ENCODE results near the gene TBC1D2.
A peak's percentile ranks its signal among the peaks of the same experiment; 100 is the strongest.

The TBC1D2 gene

DNA sequence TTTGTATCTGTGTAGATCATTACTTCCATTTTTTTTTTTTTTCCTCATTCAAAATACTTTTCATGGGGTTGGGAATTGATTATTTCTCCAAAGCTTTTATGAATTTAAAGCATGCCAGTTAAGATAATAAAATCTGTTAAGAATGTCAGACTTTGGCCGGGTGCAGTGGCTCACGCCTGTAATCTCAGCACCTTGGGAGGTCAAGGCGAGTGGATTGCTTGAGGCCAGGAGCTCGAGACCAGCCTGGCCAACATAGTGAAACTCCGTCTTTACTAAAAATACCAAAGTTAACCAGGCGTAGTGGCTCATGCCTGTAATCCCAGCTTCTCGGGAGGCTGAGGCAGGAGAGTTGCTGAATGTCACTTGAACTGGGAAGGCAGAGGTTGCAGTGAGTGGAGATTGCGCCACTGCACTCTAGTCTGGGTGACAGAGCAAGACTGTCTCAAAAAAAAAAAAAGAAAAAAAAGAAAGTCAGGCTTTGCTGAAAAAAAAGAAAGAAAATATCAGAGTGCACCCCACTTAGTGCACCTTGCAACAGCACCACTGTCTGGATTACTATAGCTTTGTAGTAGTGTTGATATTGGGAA lies 18.5 kb downstream of the TBC1D2 start:
- TF ChIP-seq CTCF (IDR thresholded peaks at IDR 0.05; ENCODE audit: low read depth, low read length): no peak

DNA sequence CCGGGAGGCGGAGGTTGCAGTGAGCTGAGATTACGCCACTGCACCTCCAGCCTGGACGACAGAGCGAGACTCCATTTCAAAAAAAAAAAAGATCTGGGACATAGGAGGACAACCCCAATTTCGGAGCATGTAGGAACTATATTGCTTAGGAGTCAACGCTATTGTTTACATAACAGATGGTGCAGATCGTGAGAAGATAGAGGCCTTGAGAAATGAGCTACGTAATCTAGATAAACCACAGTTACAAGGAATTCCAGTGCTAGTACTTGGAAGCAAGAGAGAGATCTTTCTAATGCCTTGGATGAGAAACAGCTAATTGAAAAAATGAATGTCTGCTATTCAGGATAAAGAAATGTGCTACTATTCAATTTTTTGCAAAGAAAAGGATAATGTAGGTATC lies 20.3 kb downstream of the TBC1D2 start:
- no peak for DNase-seq (ENCODE audit: extremely low read depth, low read depth)
- TF ChIP-seq CTCF (IDR thresholded peaks at IDR 0.05; ENCODE audit: low read depth, low read length): no peak

More for the DNA sequence above, 18.5 kb downstream of the TBC1D2 start:
- DNase-seq (ENCODE audit: extremely low read depth, low read depth): no peak

- DNase-seq (ENCODE audit: extremely low read depth, low read depth): no peak
- TF ChIP-seq CTCF (IDR thresholded peaks at IDR 0.05; ENCODE audit: low read depth, low read length): no peak
Observed at GRCh38 chr9:98234245-98234825, 21.1 kb downstream of the TBC1D2 start.

- DNase-seq (ENCODE audit: extremely low read depth, low read depth): no peak
- no peak for TF ChIP-seq CTCF (IDR thresholded peaks at IDR 0.05; ENCODE audit: low read depth, low read length)
Observed at GRCh38 chr9:98232926-98233325, 22.5 kb downstream of the TBC1D2 start.

DNA sequence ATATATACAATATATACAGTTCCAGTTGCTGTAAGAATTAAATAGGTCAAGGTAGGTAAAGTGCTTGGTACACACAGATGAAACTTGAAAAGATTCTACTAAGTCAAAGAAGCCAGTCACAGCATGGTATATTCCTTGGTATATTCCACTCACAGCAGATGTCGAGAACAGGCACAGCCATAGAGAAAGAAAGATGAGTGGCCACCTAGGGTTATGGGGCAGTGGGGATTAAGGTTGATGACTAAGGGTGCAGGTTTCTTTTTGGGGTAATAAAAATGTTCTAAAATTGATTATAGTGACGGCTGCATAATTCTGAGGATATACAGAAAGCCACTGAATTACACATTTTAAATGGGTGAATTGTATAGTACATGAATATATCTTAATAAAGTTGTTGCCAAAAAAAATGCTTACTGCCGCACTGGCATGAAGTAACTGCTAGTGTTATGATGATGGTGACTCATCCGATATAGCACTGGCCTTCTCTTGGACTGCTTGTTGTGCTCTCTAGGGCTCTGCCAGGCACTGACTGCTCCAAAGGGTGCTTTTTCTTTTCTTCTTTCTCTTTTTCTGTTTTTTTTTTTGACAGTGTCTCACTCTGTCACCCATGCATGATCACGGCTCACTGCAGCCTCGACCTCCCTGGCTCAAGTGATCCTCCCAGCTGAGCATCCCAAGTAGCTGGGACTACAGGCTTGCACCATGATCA lies 23.5 kb downstream of the TBC1D2 start:
- no peak for TF ChIP-seq CTCF (IDR thresholded peaks at IDR 0.05; ENCODE audit: low read depth, low read length)
- peak; percentile 44 for DNase-seq (ENCODE audit: extremely low read depth, low read depth)

GRCh38 chr9:98230789-98231188 lies 24.7 kb downstream of the TBC1D2 start:
- no peak for TF ChIP-seq CTCF (IDR thresholded peaks at IDR 0.05; ENCODE audit: low read depth, low read length)
- no peak for DNase-seq (ENCODE audit: extremely low read depth, low read depth)

DNA sequence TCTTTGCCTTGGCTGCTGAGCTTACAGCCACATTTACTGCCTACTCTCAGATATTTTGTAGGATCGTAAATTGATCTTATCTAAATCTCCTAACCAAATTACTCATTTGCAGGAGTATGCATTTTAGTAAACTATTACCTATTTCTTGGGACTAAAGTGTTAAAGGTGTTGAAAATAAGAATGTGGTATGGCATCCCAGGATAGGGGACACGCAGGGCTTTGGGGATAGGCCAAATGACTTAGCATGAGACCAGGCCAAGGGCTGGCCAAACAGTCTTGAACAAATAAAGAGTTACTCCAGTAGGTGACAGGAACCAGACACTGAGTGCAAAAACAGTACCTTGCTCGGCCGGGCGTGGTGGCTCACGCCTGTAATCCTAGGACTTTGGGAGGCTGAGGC lies 25.1 kb downstream of the TBC1D2 start:
- no peak for TF ChIP-seq CTCF (IDR thresholded peaks at IDR 0.05; ENCODE audit: low read depth, low read length)
- DNase-seq (ENCODE audit: extremely low read depth, low read depth): no peak
